GM19372 (cell line): Measurements from ENCODE around the gene OR51G1.
"Not testable (repeated sequence)": the region's sequence is repeated elsewhere in the genome, so short reads cannot be mapped to it uniquely, and the experiment has no call there.

Experiments
- ATAC-seq: cut with Tn5 transposase; IDR thresholded peaks from one replicate; pipeline ENCODE4 v1.9.1; 2021; ENCODE audit warnings: mild to moderate bottlenecking, low read depth, moderate library complexity; ENCODE audit not compliant: unreplicated experiment

Gene OR51G1

DNA sequence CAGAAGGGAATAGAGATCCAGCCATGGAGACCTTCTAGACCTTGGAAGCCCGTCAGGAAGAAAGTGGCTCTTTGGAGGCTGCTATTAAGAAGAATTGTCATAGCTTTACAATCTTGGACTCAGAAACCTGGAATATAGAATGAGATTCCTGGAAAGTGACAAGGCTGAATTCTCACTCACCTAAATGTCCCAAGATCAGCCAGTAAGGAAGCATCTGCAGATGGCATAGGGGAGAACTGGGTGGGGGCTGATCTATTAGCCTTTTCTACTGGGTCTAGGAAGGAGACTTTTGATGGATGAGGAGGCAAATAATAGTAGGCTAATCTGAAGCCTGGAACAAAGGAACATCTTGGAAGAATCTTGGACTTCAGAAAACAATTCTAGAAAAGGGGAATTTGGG lies at the start of gene OR51G1:
Gene OR51G1, minus strand, starts transcription at position 101 of the 400 bp plus-strand sequence. Its CDS starts 0 bp downstream, at position 101.
- no peak for ATAC-seq

- ATAC-seq, result no peak
These were observed 38.7 kb upstream of the OR51G1 start for GRCh38 chr11:4962816-4963215.

- no peak for ATAC-seq
These were observed 36.7 kb upstream of the OR51G1 start for GRCh38 chr11:4960877-4961276.

GRCh38 chr11:4957396-4957795 lies 33.3 kb upstream of the OR51G1 start:
- ATAC-seq, result no peak

GRCh38 chr11:4955613-4956012 lies 31.5 kb upstream of the OR51G1 start, which contains the start of gene OR51A2:
OR51A2 (minus strand) TSS chr11:4955713; CDS start chr11:4955713, 0 bp downstream.
- not testable (repeated sequence) for ATAC-seq

DNA sequence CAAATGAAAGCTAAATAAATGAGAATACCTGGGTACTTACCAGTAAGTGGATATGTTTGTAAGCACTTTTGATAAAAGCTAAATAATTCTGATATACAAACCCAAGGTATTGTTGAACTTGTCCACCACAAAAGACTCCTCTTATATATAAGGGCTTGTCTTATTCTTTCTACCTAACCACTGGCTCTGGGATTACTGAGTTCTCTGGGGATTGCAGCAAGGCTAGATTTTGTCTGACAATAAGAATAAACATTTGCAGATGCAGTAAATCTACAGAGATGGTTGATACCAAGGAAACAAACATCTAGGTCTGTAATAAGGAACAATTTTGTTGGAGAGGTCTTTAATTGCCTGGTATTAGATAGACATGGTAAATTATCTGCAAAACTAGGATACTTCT lies 23.4 kb upstream of the OR51G1 start, which contains the start of gene OR51A4:
Gene OR51A4, minus strand, starts transcription at position 101 of the 400 bp plus-strand sequence. CDS start 505 bp downstream, outside the sequence.
- ATAC-seq, result no peak

DNA sequence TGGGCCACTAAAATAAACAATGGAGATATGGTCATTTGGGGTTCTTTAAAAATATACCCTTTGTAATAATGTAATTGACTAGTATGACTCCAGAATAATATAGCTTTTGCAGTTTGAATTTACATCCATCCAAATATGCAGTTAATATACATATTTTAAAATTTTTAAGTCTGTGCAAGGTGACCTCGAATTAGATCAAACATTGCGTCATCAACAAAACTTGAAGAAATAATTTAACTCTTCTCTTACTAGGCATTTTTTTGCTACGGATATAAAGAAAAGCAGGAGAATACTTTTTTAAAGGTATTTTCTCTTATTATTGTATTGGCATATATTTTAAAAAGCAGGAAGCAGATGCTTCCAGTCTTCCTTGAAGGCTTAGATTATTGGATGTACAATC lies 12.6 kb upstream of the OR51G1 start:
- ATAC-seq, result no peak

- no peak for ATAC-seq
These were observed 8.6 kb upstream of the OR51G1 start for GRCh38 chr11:4932751-4933150.

GRCh38 chr11:4926608-4927007 lies 2.5 kb upstream of the OR51G1 start:
- no peak for ATAC-seq

DNA sequence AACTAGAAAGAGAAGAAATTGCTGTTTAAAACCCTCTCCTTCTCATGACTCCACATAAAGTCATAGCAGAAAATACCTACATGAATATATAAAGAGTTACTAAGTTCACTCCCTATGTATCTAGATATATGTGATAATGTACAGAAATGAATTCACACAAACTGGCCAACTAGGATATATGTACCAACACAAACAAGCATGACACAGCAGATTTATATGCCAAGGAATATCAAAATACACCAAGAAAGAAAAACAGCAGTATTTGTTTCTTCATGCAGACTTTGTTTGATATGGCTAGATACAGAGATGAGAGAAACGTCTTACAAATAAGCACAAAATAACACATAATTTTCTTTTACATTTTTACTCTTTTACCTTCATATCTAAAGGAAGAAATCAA lies 1.8 kb downstream of the OR51G1 start:
- no peak for ATAC-seq

- ATAC-seq, result no peak
These were observed 2.3 kb downstream of the OR51G1 start for GRCh38 chr11:4921796-4922195.

DNA sequence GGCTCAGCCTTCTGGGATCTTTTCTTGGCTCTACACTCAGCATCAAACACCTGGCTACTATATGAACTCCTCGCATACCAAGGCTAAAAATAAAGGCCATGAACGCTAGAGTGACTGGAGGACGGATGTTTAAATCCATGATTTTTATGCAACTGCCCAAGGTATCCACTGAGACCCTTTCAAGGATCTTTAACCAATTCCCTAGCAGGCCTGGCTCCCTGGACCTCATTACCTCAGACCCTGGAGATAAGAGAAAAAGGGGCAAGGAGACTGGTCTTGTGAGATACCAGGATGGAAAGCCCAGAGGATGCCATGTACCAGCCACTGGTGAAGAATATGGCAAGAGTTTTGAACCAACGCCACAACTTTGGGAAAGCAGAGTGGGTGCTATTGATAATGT lies 4.9 kb downstream of the OR51G1 start, which contains the start of gene OR51G2:
Gene OR51G2, minus strand, starts transcription at position 101 of the 400 bp plus-strand sequence. CDS start 3,687 bp downstream, outside the sequence.
- ATAC-seq, result no peak

- no peak for ATAC-seq
These were observed 7.6 kb downstream of the OR51G1 start for GRCh38 chr11:4916581-4916980.

DNA sequence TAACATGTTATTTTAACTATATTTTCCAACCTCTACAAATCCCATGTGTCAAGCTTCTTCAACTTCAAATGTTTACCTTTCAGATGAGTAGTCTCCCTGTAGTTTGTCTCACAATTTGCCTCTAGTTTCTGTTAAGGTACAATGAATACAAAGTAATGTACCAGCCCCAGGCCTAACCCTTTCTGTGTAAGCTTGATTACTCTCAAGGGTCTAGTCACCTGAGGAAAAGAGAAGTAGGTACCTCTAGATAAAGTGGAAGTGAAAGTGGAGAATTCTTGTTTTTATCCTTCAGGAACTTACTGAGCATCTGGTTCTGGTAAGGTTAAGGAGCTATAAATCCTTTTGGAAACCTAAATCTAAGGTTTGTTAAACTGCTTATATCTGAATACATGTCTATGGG lies 20.7 kb downstream of the OR51G1 start, which contains the start of gene OR51A7:
Gene OR51A7, plus strand, starts transcription at position 300 of the 400 bp plus-strand sequence. CDS start 3,587 bp downstream, outside the sequence.
- ATAC-seq, result no peak

- no peak for ATAC-seq
These were observed 32.0 kb downstream of the OR51G1 start for GRCh38 chr11:4891996-4892640.

GRCh38 chr11:4890279-4890678 lies 33.9 kb downstream of the OR51G1 start:
- ATAC-seq, result no peak

- ATAC-seq, result no peak
These were observed 36.5 kb downstream of the OR51G1 start for GRCh38 chr11:4887591-4887990.

GRCh38 chr11:4886186-4886585 lies 38.0 kb downstream of the OR51G1 start:
- no peak for ATAC-seq

DNA sequence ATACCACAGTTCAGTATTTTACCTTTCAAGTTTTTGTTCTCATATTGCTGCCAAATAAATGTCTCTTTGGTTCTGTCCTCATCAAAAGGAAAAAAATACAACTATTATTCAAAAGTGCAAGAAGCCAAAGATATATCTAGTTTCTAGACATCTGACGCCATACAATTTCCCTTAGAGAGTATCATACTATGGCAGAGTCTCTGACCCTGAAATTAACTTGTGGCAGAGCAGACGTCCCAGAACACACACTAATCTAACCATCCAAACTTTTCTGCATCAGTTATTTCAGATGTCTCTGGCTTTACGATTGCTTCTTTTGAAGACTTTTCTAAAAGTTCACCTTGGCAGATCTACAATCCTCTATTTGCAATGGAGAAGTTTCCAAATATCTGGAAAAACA lies 39.8 kb downstream of the OR51G1 start:
- ATAC-seq, result no peak

GRCh38 chr11:4882543-4882942 lies 41.6 kb downstream of the OR51G1 start:
- ATAC-seq, result no peak

- no peak for ATAC-seq
These were observed 42.2 kb downstream of the OR51G1 start, which contains the start of gene OR51T1 for GRCh38 chr11:4881860-4882500. OR51T1 (plus strand) TSS chr11:4881900; CDS start chr11:4881900, 0 bp downstream.

- no peak for ATAC-seq
These were observed 43.0 kb downstream of the OR51G1 start for GRCh38 chr11:4881188-4881587.
